Memory B cell (primary cell): ENCODE results near the gene DDX39B.

Experiments used
- ATAC-seq: fragments of 150-1000 bp; cut with Tn5 transposase; 2 replicates; pipeline ENCODE4 v1.10.0; 2021; ENCODE audit warnings: low read depth, mild to moderate bottlenecking, moderate library complexity
- DNase-seq, 2 donors: peaks; one replicate each; pipeline ENCODE4 v3.0.0; 2022; ENCODE audit warnings: low spot score in 2 of 2
- H3K27ac Mint-ChIP-seq: one replicate; pipeline ENCODE4 v1.8.0; 2022; ENCODE audit warnings: mild to moderate bottlenecking, moderate library complexity, mixed read lengths
- H3K27me3 Mint-ChIP-seq: one replicate; pipeline ENCODE4 v1.8.0; 2022; ENCODE audit warnings: mixed read lengths
- H3K36me3 Mint-ChIP-seq: one replicate; pipeline ENCODE4 v1.8.0; 2022; ENCODE audit warnings: mild to moderate bottlenecking, mixed read lengths
- H3K4me1 Mint-ChIP-seq: one replicate; pipeline ENCODE4 v1.8.0; 2022; ENCODE audit warnings: mixed read lengths
- H3K4me3 Mint-ChIP-seq: one replicate; pipeline ENCODE4 v1.8.0; 2022; ENCODE audit warnings: mild to moderate bottlenecking, moderate library complexity, mixed read lengths
- H3K9me3 Mint-ChIP-seq: one replicate; pipeline ENCODE4 v1.8.0; 2022; ENCODE audit warnings: mixed read lengths

The DDX39B gene

GRCh38 chr6:31533455-31533841, 8.4 kb downstream of the DDX39B start:
- no peak for DNase-seq
- H3K4me1 Mint-ChIP-seq, result peaks cover 20% of the 10 kb centered on the region
- no peak for ATAC-seq
- no peak overlapping the region for H3K4me3 Mint-ChIP-seq
- peaks cover 47% of the 10 kb centered on the region for H3K36me3 Mint-ChIP-seq
- no peak overlapping the region for H3K27ac Mint-ChIP-seq
- no peaks in the 10 kb centered on the region for H3K9me3 Mint-ChIP-seq
- no peaks in the 10 kb centered on the region for H3K27me3 Mint-ChIP-seq

DNA sequence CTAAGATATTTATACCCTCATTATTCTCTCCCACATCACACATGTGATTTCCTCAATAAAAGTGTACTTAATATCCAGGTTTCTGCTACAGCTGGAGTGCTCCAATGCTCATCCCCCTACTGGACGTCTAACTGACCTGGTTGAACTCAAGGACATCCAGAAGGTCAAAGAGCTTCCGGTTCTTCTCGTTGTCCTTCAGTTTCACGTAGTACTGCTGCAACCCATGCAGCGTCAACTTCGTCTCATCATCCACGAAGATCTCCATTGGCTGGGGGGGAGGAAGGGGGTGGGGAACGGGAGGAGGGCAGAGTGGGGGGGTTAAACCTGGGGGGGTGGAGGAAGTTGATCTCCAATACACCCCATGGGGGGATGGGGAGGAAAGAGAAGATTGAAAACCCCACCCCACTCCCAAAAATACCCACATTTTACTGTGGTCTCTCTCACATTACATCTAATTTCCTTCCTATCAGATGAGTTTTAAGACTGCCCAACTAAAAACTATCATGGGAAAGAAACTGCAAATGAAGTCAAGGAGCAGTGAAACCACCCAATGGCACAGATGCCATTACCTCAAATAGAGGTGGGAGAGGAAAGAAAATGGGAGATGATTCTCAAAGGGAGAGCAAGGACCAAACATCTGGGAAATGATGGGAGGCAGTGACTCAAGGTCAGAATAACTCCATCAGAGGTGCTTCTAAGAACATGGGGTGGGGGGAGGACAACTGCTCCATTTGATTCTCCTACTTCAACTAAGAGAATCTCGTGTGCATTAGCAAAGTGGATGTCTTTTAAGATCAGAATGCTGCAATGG, 9.0 kb downstream of the DDX39B start:
- no peak overlapping the region for H3K27ac Mint-ChIP-seq
- H3K4me1 Mint-ChIP-seq, result peaks cover 17% of the 10 kb centered on the region
- H3K36me3 Mint-ChIP-seq, result peaks cover 43% of the 10 kb centered on the region
- no peaks in the 10 kb centered on the region for H3K9me3 Mint-ChIP-seq
- ATAC-seq, result no peak
- DNase-seq, result no peak
- H3K4me3 Mint-ChIP-seq, result no peak overlapping the region
- H3K27me3 Mint-ChIP-seq, result no peaks in the 10 kb centered on the region

DNA sequence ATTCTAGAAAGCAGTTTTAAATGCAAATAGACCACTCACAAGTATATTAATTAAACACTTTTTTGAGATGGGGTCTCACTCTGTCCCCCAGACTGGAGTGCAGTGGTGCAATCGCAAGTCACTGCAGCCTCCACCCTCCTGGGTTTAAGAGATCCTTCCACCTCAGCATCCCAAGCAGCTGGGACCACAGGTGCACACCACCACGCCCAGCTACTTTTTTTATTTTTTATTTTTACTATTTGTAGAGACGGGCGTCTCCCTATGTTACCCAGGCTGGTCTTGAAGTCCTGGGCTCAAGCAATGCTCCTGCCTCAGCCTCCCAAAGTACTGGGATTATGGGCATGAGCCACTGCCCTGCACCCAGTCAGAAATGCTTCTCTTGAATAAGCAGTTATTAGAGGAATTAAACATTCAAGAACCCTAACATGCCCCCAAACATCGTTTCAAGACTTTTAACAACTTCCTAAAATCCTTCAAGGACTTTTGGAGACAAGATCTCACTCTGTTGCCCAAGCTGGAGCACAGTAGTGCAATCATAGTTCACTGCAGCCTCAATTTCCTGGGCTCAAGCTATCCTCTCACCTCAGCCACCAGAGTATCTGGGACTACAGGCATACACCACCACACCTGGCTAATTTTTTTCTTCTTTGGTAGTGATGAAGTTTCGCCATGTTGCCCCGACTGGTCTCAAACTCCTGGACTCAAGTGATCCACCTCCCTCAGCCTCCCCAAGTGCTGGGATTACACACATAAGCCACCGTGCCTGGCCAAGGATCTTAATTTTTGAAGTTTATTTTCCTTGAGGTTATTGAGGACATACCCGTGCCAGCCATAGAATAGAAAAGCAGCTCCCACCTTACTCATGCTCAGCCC, 9.8 kb downstream of the DDX39B start:
- no peaks in the 10 kb centered on the region for H3K27me3 Mint-ChIP-seq
- no peak for ATAC-seq
- H3K27ac Mint-ChIP-seq, result no peak overlapping the region

DNA sequence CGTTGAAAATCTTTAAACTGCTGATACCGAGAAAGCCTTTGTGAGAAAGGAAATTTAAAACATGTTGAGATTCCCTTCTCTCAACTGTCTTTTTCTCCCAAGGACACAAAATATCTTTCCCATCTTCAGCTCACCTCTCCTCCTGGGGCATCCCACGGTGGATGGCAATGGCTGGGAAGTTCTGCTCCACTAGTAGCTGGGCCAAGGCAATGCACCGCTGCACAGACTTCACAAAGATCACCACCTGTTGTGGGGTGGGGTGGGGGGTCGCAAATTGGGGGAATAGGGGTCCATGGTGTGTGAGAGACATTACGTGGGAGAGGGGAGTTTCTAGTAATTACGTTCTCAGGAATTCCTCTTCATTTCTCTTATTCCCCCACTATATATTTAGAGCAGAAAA, 10.6 kb downstream of the DDX39B start:
- no peak for ATAC-seq
- Mint-ChIP-seq H3K27me3 (no peaks in the 10 kb centered on the region), H3K9me3 (no peaks in the 10 kb centered on the region), H3K4me1 (peaks cover 15% of the 10 kb centered on the region), H3K36me3 (peaks cover 35% of the 10 kb centered on the region), H3K4me3 (no peak overlapping the region), H3K27ac (no peak overlapping the region)
- DNase-seq, result no peak

More for the DNA sequence above, 9.8 kb downstream of the DDX39B start:
- Mint-ChIP-seq H3K4me3 (no peak overlapping the region), H3K9me3 (no peaks in the 10 kb centered on the region), H3K36me3 (peaks cover 40% of the 10 kb centered on the region), H3K4me1 (peaks cover 14% of the 10 kb centered on the region)
- no peak for DNase-seq

DNA sequence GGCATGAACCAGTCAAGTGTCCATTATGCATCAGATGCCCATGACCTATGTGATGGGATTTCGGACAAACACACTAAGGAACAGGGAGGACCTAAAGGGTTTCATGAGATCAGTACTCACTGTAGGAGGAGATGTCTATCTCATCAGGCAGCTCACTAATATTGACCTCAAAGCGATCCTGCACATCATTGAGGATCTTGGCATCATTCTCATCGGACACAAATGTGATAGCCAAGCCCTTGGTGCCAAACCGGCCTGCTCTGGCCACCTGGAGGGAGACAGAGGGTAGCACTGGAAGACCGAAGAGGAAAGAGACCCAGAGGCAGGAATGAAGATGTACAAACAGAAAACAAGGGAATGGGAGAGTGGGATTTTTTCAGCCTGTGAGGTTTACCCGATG, 11.1 kb downstream of the DDX39B start:
- ATAC-seq, result no peak
- Mint-ChIP-seq H3K9me3 (no peaks in the 10 kb centered on the region), H3K36me3 (peaks cover 30% of the 10 kb centered on the region), H3K4me3 (no peak overlapping the region), H3K27ac (no peak overlapping the region), H3K27me3 (no peaks in the 10 kb centered on the region), H3K4me1 (peaks cover 14% of the 10 kb centered on the region)
- no peak for DNase-seq

- H3K9me3 Mint-ChIP-seq, result no peaks in the 10 kb centered on the region
- peaks cover 14% of the 10 kb centered on the region for H3K4me1 Mint-ChIP-seq
- H3K27me3 Mint-ChIP-seq, result no peaks in the 10 kb centered on the region
- no peak overlapping the region for H3K4me3 Mint-ChIP-seq
- no peak overlapping the region for H3K27ac Mint-ChIP-seq
- H3K36me3 Mint-ChIP-seq, result peaks cover 21% of the 10 kb centered on the region
- ATAC-seq, result no peak
- DNase-seq, result no peak
Observed at GRCh38 chr6:31529329-31530150, 12.3 kb downstream of the DDX39B start.

DNA sequence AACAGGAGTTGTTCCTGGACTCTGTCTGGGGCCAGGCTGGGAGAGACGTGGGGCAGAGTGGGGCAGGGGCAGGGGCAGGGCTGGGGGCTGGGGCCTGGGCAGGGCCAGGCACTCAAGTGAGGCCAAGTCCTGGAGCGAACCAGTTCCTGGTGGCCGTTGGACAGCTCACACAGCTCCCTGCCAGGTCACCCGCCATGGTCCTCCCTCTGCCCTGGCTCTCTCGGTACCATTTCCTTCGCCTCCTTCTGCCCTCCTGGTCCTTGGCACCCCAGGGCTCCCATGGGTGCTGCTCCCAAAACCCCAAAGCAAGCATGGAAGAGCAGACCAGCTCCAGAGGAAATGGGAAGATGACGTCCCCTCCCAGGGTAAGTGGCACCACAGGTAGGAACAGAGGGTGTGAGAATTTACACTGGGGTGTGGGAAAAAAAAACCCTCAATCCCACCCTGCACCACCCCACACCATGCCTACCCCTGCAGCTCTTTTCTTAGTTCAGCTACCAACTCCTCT, 12.9 kb downstream of the DDX39B start, which contains the start of gene MCCD1:
Gene MCCD1 (plus strand): TSS at position 142 of the 508 bp plus-strand sequence. CDS start 53 bp downstream, at position 195.
- H3K4me3 Mint-ChIP-seq, result no peak within 1 kb of the TSS
- H3K27me3 Mint-ChIP-seq, result no peaks in the 10 kb centered on the region
- peak within 1 kb of the TSS; percentile 60 for H3K27ac Mint-ChIP-seq
- no peak for ATAC-seq
- no peak for DNase-seq
- peaks cover 19% of the 10 kb centered on the region for H3K36me3 Mint-ChIP-seq
- no peaks in the 10 kb centered on the region for H3K9me3 Mint-ChIP-seq
- H3K4me1 Mint-ChIP-seq, result peaks cover 14% of the 10 kb centered on the region

DNA sequence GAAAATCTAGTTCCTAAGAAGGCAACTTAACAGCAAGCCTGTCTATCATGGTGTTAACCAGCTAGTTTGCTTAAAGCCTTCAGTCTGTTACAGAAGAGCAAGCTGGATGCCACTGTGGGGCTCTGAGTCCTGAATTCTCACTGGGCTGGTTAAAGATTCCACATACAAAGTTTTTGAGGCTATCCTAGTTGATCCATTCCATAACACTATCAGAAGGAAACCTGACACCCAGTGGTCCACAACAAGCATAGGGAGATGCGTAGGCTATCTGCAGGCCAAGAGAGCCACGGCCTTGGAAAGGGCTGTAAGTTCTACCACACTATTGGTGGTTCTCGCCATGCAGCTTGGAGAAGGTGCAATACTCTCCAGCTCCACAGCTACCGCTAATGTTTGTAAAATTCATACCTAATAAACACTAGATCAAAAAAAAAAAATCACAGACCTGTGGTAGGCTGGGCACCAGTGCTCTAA, 13.5 kb downstream of the DDX39B start:
- ATAC-seq (no peak), DNase-seq (no peak)
- Mint-ChIP-seq H3K9me3 (no peaks in the 10 kb centered on the region), H3K4me3 (no peak overlapping the region), H3K27me3 (no peaks in the 10 kb centered on the region), H3K36me3 (peaks cover 18% of the 10 kb centered on the region), H3K27ac (peak overlapping the region; percentile 60), H3K4me1 (peaks cover 13% of the 10 kb centered on the region)

- no peak overlapping the region for H3K27ac Mint-ChIP-seq
- no peaks in the 10 kb centered on the region for H3K9me3 Mint-ChIP-seq
- DNase-seq, result no peak
- no peaks in the 10 kb centered on the region for H3K27me3 Mint-ChIP-seq
- H3K4me3 Mint-ChIP-seq, result no peak overlapping the region
- ATAC-seq, result no peak
- peaks cover 9% of the 10 kb centered on the region for H3K4me1 Mint-ChIP-seq
- H3K36me3 Mint-ChIP-seq, result peaks cover 9% of the 10 kb centered on the region
Observed at GRCh38 chr6:31525932-31526591, 15.7 kb downstream of the DDX39B start.

DNA sequence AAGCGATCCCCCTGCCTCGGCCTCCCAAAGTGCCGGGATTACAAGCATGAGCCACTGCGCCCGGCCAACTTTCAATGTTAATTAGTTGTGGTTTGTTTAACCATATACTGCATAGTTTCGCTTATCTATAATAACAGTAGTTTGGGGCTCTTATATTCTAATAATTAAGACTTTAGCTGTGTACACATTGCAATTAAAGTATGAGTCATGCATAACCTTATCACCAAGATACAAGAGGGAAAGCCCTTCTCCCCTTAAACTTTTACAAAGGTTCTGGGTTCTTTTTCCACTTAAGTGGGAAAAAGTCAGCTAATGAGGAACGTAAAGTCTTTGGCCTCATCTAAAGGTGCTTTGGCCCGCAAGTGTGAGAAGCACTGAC, 16.3 kb downstream of the DDX39B start:
- ATAC-seq (no peak), DNase-seq (no peak)
- no peak overlapping the region for H3K4me3 Mint-ChIP-seq
- peaks cover 5% of the 10 kb centered on the region for H3K36me3 Mint-ChIP-seq
- no peaks in the 10 kb centered on the region for H3K9me3 Mint-ChIP-seq
- no peak overlapping the region for H3K27ac Mint-ChIP-seq
- peaks cover 6% of the 10 kb centered on the region for H3K4me1 Mint-ChIP-seq
- H3K27me3 Mint-ChIP-seq, result no peaks in the 10 kb centered on the region

DNA sequence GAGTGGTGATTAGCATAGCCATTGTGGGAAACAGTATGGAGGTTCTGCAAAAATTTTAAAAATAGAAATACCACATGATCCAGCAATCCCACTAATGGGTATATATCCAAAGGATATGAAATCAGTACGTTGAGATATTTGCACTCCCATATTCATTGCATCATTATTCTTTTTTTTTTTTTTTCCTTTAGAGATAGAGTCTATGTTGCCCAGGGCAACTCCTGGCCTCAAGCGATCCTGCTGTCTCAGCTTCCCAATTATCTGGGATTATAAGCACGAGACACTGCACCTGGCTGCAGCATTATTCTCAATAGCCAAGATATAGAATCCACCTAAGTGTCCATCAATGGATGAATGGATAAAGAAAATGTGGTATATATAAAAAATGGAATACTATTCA, 20.0 kb downstream of the DDX39B start:
- H3K36me3 Mint-ChIP-seq, result no peaks in the 10 kb centered on the region
- no peak overlapping the region for H3K4me3 Mint-ChIP-seq
- no peak for DNase-seq
- no peak for ATAC-seq
- peaks cover 3% of the 10 kb centered on the region for H3K4me1 Mint-ChIP-seq
- H3K9me3 Mint-ChIP-seq, result no peaks in the 10 kb centered on the region
- H3K27me3 Mint-ChIP-seq, result no peaks in the 10 kb centered on the region
- no peak overlapping the region for H3K27ac Mint-ChIP-seq

DNA sequence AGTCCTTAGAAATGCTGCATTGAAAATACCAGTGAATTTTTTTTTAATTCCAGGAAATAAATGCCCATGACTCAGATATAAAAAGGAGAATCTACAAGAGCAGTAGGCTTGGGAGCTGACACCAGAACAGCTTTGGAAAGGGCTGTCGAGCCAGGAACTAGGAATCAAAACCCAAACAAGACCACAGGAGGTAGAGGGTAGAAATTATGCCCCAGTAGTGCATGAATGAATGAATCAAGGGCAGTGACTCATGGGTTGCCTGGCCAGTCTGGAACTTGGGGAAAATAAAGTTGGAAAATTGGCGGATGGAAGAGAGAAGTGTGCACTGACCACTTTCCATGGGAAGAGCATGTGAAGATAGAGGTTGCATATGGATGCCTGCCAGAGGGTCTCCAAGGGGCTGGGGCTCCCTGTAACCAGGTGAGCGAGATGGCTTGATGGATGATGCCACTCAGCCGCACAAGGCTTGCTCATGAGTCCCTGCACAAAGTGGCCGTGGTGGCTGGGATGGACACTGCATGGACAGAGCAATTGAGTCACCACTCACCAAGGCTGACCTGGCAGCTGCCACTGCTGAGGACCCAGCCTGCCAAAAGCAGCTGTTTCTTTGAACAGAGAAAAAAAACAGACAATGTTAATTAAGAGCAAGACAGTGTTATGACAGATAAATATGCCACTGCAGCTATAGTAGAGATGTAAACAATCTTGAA, 28.2 kb downstream of the DDX39B start:
- ATAC-seq, result no peak
- Mint-ChIP-seq H3K4me3 (no peak overlapping the region), H3K27ac (no peak overlapping the region), H3K9me3 (no peaks in the 10 kb centered on the region), H3K4me1 (peaks cover 2% of the 10 kb centered on the region), H3K36me3 (peaks cover 20% of the 10 kb centered on the region), H3K27me3 (peaks cover 5% of the 10 kb centered on the region)
- DNase-seq, result no peak

DNA sequence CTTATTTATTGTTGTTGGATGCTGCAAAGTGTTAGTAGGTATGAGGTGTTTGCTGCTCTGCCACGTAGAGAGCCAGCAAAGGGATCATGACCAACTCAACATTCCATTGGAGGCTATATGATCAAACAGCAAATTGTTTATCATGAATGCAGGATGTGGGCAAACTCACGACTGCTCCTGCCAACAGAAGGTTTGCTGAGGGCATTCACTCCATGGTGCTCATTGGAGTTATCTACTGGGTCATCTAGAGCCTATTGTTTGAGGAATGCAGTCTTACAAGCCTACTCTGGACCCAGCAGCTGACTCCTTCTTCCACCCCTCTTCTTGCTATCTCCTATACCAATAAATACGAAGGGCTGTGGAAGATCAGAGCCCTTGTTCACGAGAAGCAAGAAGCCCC, 31.8 kb downstream of the DDX39B start:
- Mint-ChIP-seq H3K36me3 (peaks cover 38% of the 10 kb centered on the region), H3K27me3 (no peaks in the 10 kb centered on the region), H3K27ac (no peak overlapping the region), H3K9me3 (no peaks in the 10 kb centered on the region), H3K4me1 (peaks cover 4% of the 10 kb centered on the region), H3K4me3 (no peak overlapping the region)
- ATAC-seq (no peak), DNase-seq (no peak)
